GM21528 (cell line): ENCODE measurements around the gene GAPVD1.
"Not testable (repeated sequence)": the region's sequence is repeated elsewhere in the genome, so short reads cannot be mapped to it uniquely, and the experiment has no call there.

ENCODE experiments used
- ATAC-seq: cut with Tn5 transposase; IDR thresholded peaks from one replicate; pipeline ENCODE4 v1.9.1; 2021; ENCODE audit warnings: mild to moderate bottlenecking, moderate library complexity; ENCODE audit not compliant: unreplicated experiment, low FRiP score

Gene GAPVD1

DNA sequence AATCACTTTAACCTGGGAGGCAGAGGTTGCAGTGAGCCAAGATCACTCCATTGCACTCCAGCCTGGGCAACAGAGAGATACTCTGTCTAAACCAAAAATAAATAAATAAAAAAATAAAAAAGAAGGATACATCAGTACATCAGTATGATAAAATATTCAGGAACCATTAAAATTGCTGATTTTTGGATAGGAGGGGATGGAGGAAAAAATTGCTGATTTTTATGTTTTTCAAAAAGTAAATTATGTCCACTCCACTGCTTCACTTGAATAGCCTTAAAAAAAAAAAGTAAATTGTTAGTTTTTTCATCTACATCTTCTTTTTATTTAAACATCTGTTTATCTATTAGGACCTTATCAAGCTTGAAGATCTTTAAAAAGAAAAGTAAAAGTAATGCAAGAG is 7.4 kb upstream of the GAPVD1 start:
- no peak for ATAC-seq

- ATAC-seq = no peak
These were observed 5.7 kb upstream of the GAPVD1 start for GRCh38 chr9:125255781-125256391.

DNA sequence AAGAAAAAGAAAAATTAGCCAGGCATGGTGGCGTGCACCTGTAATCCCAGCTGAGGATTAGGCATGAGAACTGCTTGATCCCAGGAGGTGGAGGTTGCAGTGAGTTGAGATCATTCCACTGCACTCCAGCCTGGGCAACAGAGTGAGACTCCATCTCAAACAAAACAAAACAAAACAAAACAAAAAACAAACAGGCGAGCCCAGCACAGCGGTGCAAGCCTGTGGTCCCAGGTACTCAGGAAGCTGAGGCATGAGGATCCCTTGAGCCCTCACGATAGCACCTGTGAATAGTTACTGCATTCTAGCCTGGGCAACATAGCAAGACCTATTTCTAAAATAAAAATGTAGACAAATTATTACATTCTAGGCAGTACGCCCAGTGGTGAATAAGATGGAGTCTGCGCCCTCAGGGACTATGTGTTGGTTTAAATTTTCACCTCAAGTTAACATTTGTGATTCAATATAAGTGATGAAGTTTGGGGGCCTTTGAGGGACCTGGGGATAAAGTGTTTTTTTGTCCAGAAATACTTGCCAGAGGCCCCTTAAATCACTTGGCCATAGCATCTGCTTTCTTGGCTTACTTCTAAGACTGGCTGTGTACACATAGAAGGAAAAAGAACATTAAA is 3.4 kb upstream of the GAPVD1 start:
- no peak for ATAC-seq

- ATAC-seq = no peak
These were observed 2.6 kb upstream of the GAPVD1 start for GRCh38 chr9:125258832-125259534.

DNA sequence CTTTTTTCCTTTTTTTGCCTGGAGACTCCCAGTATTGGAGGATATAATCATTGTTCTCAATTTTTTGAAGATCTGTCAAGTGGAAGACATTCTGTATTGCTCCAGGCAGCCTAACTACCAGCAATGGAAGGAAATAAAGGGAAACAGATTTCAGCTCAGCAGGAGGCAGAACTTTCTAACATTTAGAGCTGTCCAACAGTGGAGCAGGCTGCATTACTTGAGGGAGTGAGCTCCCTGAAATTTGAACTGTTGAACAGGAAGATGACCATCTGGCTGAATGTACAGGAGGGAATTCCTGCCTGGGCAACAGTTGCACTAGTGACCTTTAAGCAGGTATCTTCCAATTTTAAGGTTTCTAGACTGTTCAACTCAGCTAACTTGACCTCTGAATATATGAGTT is 1.1 kb upstream of the GAPVD1 start:
- no peak for ATAC-seq

GRCh38 chr9:125262294-125262991 is 817 bp downstream of the GAPVD1 start:
- peak; percentile 8 for ATAC-seq

GRCh38 chr9:125264068-125264467 is 2.4 kb downstream of the GAPVD1 start:
- not testable (repeated sequence) for ATAC-seq

DNA sequence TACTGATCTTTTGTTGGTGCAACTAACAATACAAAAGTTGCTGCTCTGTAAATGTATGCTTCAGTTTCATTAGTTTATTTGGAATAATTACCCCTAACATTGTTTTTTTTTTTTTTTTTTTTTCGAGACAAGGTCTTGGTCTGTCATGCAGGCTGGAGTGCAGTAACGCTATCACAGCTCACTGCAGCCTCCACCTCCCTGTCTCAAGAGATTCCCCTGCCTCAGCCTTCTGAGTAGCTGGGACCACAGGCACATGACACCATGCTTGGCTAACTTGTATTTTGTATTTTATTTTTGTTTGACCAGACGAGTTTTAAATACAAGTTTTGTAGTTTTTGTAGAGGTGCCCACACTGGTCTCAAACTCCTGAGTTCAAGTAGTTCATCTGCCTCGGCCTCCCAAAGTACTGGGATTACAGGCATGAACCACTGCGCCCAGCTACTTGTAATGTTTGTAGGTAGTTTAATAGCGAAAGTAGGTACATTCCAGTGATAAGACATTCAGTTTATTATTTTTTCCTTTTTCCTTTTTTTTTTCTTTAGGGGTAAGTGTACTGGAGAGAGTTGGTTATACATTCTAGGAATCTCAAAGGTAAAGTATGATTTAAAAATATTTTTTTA is 6.9 kb downstream of the GAPVD1 start:
- ATAC-seq = no peak

DNA sequence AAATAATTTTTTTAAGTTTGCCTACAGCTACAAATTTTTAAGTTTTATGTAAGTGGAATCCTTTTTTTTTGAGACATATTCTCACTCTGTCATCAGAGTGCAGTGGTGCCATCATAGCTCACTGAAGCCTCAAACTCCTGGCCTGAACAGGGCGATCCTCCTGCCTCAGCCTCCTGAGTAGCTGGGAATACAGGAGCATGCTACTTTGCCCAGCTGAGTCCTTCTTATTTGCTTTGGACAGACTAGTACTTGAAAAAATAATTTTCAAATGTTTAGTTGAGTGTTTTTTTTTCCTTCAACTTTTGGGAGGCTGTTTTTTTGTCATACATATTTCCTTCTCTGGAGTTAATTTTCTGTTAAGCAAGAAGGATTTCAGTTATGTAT is 7.4 kb downstream of the GAPVD1 start:
- ATAC-seq = no peak

DNA sequence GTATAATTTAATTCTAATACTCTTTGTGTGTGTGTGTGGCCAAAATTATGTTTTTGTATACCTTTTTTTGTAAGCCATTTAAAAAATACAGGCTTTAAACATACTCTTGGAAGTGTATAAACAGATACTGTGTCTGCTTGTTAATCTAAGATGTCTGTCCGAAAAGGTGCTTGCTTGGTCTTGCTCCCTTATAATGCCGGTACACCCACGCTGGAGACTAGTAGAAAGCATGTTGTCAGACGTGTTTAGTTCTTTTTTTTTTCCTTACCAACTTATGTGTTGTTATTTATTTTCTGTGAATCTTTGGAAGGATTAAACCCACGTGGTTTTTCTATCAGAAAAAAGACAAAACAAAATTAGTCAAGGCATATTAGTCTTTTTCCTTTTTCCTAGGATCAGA is 9.5 kb downstream of the GAPVD1 start:
- no peak for ATAC-seq

- ATAC-seq = no peak
These were observed 11.1 kb downstream of the GAPVD1 start for GRCh38 chr9:125272697-125273096.

GRCh38 chr9:125276771-125277170 is 15.1 kb downstream of the GAPVD1 start:
- ATAC-seq = no peak

DNA sequence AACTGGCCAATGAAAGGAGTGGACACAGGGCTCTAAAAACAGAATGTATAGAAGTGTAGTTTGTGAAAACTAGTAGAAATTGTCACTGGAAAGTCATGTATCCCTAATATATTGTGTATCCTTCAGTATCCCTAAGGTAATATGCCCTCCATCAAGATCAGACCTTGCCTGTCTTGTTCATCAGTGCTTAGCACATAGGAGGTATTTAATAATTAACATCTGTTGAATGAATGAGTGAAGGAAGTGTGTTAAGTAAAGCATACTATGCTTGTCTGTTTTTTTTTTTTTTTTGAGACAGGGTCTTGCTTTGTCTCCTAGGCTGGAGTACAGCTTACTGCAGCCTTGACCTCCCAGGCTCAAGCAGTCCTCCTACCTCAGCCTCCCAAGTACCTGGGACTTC is 15.8 kb downstream of the GAPVD1 start:
- no peak for ATAC-seq

DNA sequence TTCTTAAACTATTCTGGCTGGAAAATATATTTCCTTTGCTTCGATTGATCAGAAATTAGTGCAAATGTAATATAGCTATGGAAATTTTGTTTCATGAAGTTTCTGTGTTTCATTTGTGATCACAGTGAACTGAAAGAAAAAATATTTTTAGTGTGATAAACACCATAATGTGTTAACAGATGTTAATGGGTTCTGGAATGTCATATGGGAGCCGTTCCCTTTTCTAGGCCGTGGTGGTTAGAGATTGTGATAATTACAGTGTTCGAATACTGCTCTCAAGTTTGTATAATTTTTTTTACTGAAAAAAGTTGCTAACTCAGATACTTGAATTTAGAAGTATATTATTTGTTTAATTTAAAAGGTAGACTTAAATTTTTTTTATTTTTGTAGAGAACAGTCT is 19.3 kb downstream of the GAPVD1 start:
- ATAC-seq = no peak

DNA sequence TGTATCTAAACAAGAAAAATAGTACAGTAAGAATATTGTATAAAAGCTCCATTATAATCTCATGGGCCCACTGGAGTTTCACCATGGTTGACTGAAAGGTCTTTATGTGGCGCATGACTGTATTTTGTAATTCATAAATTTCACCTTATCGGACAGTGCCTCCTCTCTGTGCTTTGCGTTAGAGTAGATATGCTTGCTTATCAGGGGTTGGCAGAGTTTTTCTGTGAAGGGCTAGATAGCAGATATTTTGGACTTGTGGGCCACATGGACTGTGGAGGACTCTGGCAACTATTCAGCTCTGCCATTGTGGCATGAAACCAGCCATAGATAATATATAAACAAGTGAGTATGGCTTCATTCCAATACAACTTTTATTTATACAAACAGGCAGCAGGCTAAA is 23.2 kb downstream of the GAPVD1 start:
- no peak for ATAC-seq

GRCh38 chr9:125286935-125287433 is 25.4 kb downstream of the GAPVD1 start:
- ATAC-seq = not testable (repeated sequence)

DNA sequence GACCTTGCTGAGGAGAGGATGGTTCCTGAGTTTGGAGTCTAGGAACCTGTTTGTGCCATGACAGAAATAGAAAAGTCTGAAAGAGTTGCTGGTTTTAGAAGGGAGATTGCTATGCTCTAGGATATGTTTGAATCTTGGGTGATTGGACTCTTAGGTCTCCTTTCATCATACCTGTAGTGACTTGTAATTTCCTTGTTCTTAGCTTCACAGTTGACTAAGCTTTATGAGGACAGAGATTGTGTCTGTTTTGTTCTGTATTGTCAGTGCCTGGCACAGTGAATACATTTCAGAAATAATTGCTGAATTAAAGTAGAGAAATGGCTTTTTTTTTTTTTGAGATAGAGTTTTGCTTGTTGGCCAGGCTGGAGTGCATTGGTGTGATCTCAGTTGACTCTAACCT is 31.5 kb downstream of the GAPVD1 start:
- ATAC-seq = no peak

GRCh38 chr9:125295657-125296056 is 34.0 kb downstream of the GAPVD1 start:
- ATAC-seq = no peak

GRCh38 chr9:125296843-125297372 is 35.3 kb downstream of the GAPVD1 start:
- ATAC-seq = no peak

DNA sequence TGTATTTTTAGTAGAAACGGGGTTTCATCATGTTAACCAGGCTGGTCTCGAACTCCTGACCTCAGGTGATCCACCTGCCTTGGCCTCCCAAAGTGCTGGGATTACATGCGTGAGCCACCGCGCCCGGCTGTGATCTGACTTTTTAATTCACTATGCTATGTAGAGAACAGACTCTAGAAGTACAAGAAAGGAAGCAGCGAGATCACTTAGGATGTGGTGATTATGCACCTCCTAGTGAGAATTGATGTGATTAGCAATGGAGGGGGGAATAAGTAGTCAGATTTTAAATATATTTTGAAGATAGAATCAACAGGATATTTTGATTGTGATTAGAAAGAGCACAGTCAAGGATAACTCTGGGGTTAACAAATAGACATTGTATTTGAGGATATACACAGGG is 36.3 kb downstream of the GAPVD1 start:
- no peak for ATAC-seq

DNA sequence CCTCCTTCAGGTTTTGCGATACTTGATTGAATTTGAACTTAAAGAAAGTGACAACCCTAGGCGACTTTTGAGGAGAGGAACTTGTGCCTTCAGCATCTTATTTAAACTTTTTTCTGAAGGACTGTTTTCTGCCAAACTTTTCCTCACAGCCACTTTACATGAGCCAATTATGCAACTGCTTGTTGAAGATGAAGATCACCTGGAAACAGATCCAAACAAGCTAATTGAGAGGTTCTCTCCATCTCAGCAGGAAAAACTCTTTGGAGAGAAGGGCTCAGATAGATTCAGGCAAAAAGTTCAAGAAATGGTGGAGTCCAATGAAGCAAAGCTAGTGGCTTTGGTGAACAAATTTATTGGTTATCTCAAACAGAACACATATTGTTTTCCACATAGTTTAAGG is 40.6 kb downstream of the GAPVD1 start:
- ATAC-seq = no peak
